Transverse colon (tissue), 4 donors: Measurements from ENCODE around the gene RAD23A. TPM values are rescaled to one million over a fixed set of nuclear protein-coding genes. Genes with fewer than 3 reads are reported as not detected.
"Not testable (repeated sequence)": the region's sequence is repeated elsewhere in the genome, so short reads cannot be mapped to it uniquely, and the experiment has no call there.

ENCODE experiments used
- DNase-seq: peaks from one replicate; pipeline ENCODE4 v3.0.0-alpha.2; 2019
- H3K27ac ChIP-seq, 4 donors: fragments of 200-600 bp; sonication (generic); 2 replicates each; pipeline ENCODE4 v1.5.1; 2016 to 2018; ENCODE audit warnings: inconsistent platforms in 4 of 4
- H3K27me3 ChIP-seq: fragments of 200-600 bp; sonication (generic); 2 replicates; pipeline ENCODE4 v1.5.1; 2017; ENCODE audit warnings: inconsistent platforms
- H3K36me3 ChIP-seq, 4 donors: fragments of 200-600 bp; sonication (generic); 2 replicates each; pipeline ENCODE4 v1.5.1; 2017 to 2019; ENCODE audit warnings: inconsistent platforms in 4 of 4
- H3K4me1 ChIP-seq, 4 donors: fragments of 200-600 bp; sonication (generic); 2 replicates each; pipeline ENCODE4 v1.5.1; 2017 to 2020; ENCODE audit warnings: inconsistent platforms in 4 of 4
- H3K4me3 ChIP-seq, 4 donors: fragments of 200-600 bp; sonication (generic); 1 replicate in 1 of 4; 2 replicates in 3 of 4; pipeline versions ENCODE4 v1.5.1 to v1.6.1; 2017 to 2019; ENCODE audit warnings: inconsistent platforms in 4 of 4
- H3K9me3 ChIP-seq, 2 donors: fragments of 200-600 bp; sonication (generic); 2 replicates each; pipeline ENCODE4 v1.5.1; 2017 to 2019; ENCODE audit warnings: inconsistent platforms in 2 of 2
- EP300 ChIP-seq: sonication (generic); formaldehyde crosslinking; IDR thresholded peaks from one replicate; pipeline ENCODE4 v1.6.1; 2017; ENCODE audit warnings: antibody characterized with exemption, low read depth
- POLR2A ChIP-seq: fragments of 450-650 bp; IDR thresholded peaks from one replicate; pipeline ENCODE4 v1.6.1; 2016; ENCODE audit warnings: antibody characterized with exemption, mild to moderate bottlenecking, moderate library complexity
- POLR2AphosphoS5 ChIP-seq, 3 donors: sonication (generic); formaldehyde crosslinking; IDR thresholded peaks; one replicate each; pipeline ENCODE4 v1.6.1; 2016; ENCODE audit warnings: antibody characterized with exemption in 3 of 3
- WGBS, 2 donors: methylation state at CpG; one replicate each; pipeline ENCODE4 v1.1.5; 2018; ENCODE audit warnings: low coverage in 1 of 2; 5-methylcytosine and 5-hydroxymethylcytosine counted together
- in situ Hi-C, 4 donors: fragments of 200-750 bp; cut with MboI; loops; one replicate each; pipeline versions ENCODE4 v1.15.0 to v1.15.1; 2017; ENCODE audit warnings: low sequenced_read_pairs in 3 of 4, low pct_ligation_motif_present in 1 of 4, low pct_unique_long_range_greater_than_20kb in 1 of 4
- intact Hi-C: fragments of 100-400 bp; cut with DNase I; formaldehyde crosslinking; loops from one replicate; pipeline ENCODE4 v1.15.1; 2023; ENCODE audit warnings: low total_unique reads
- total RNA-seq, 4 donors: library from RNA; depleted of rRNA; stranded (reverse); fragments of >200 nt; gene quantifications; one replicate each; pipeline ENCODE4 v1.1.0, GENCODE V29; 2016
- TF ChIP-seq, protein P1 (sequence below), 5 experiments: fragments of 200-600 bp in 3 of 5; fragments of 450-650 bp in 2 of 5; sonication (generic) in 3 of 5; IDR thresholded peaks; 1 replicate in 2 of 5; 2 replicates in 3 of 5; pipeline ENCODE4 v1.5.1; 2016 to 2017; ENCODE audit warnings: antibody characterized with exemption in 5 of 5, inconsistent platforms in 3 of 5, mild to moderate bottlenecking in 2 of 5, moderate library complexity in 1 of 5

Gene RAD23A
- total RNA-seq, 4 donors from 2014 or later: 57.9 to 87.9 (median 75.9) TPM

GRCh38 chr19:12975221-12975741 lies 29.6 kb downstream of the RAD23A start:
- TF ChIP-seq POLR2A (no peak), EP300 (no peak), POLR2AphosphoS5 (IDR thresholded peaks at IDR 0.05) (no peak)
- TF ChIP-seq, protein P1, sequence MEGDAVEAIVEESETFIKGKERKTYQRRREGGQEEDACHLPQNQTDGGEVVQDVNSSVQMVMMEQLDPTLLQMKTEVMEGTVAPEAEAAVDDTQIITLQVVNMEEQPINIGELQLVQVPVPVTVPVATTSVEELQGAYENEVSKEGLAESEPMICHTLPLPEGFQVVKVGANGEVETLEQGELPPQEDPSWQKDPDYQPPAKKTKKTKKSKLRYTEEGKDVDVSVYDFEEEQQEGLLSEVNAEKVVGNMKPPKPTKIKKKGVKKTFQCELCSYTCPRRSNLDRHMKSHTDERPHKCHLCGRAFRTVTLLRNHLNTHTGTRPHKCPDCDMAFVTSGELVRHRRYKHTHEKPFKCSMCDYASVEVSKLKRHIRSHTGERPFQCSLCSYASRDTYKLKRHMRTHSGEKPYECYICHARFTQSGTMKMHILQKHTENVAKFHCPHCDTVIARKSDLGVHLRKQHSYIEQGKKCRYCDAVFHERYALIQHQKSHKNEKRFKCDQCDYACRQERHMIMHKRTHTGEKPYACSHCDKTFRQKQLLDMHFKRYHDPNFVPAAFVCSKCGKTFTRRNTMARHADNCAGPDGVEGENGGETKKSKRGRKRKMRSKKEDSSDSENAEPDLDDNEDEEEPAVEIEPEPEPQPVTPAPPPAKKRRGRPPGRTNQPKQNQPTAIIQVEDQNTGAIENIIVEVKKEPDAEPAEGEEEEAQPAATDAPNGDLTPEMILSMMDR (IDR thresholded peaks at IDR 0.05): no peak
- H3K4me1 ChIP-seq: peaks cover 0 to 3% (median 0%) of the 10 kb centered on the region in 4 donors
- no peak for DNase-seq
- WGBS, 2 donors: 49% methylated on average over 14 of the region's 17 CpGs; no CpG with 5 or more reads in 1 of the 2 donors
- H3K36me3 ChIP-seq: no peaks in the 10 kb centered on the region
- H3K9me3 ChIP-seq: no peaks in the 10 kb centered on the region
- no peak overlapping the region for H3K4me3 ChIP-seq
- no peak overlapping the region for H3K27ac ChIP-seq
- intact Hi-C loops (loop anchor here (5.0 kb wide), 1 partner anchor 287 kb away; no protein-coding TSS in a partner anchor), in situ Hi-C loops (loop anchor here in 3 of 4 donors (5.0 to 25.0 kb wide), 4 partner anchors 112 to 290 kb away; no protein-coding TSS in a partner anchor)
- no peaks in the 10 kb centered on the region for H3K27me3 ChIP-seq

DNA sequence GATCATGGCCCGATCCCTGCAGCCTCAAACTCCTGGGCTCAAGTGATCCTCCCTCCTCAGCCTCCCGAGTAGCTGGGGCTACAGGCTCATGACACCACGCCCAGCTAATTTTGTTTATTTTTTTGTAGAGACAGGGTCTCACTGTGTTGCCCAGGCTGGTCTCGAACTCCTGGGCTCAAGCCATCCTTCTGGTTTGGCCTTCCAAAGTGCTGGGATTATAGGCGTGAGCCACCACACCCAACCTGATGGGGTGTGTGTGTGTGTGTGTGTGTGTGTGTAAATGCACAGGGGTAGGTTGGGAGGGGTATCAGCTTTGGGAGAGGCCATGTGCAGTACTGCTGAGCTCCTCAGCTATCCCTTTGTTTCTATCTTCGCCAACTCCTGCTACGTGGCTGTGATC lies 30.4 kb downstream of the RAD23A start:
- not testable (repeated sequence) for H3K9me3 ChIP-seq, DNase-seq, H3K27ac ChIP-seq, H3K4me1 ChIP-seq, H3K4me3 ChIP-seq, H3K36me3 ChIP-seq, H3K27me3 ChIP-seq
- in situ Hi-C loops (loop anchor here in 3 of 4 donors (5.0 to 25.0 kb wide), 4 partner anchors 111 to 289 kb away; no protein-coding TSS in a partner anchor), intact Hi-C loops (loop anchor here (5.0 kb wide), 1 partner anchor 286 kb away; no protein-coding TSS in a partner anchor)
- WGBS, 2 donors: 60 to 73% methylated on average over 5 to 7 of the region's 7 CpGs

- H3K27me3 ChIP-seq: no peaks in the 10 kb centered on the region
- H3K36me3 ChIP-seq: no peaks in the 10 kb centered on the region
- H3K27ac ChIP-seq: no peak overlapping the region
- TF ChIP-seq, protein P1 (IDR thresholded peaks at IDR 0.05): no peak
- TF ChIP-seq EP300 (no peak), POLR2A (no peak), POLR2AphosphoS5 (IDR thresholded peaks at IDR 0.05) (no peak)
- 58 to 68% methylated on average over 3 of the region's 3 CpGs for WGBS, 2 donors
- no peak overlapping the region for H3K4me3 ChIP-seq
- DNase-seq: no peak
- peaks cover 0 to 15% (median 11%) of the 10 kb centered on the region in 4 donors for H3K4me1 ChIP-seq
- H3K9me3 ChIP-seq: no peaks in the 10 kb centered on the region
- intact Hi-C loops (loop anchor here (2.0 to 5.0 kb wide), 2 partner anchors 113 to 282 kb away; no protein-coding TSS in a partner anchor), in situ Hi-C loops (loop anchor here (5.0 to 25.0 kb wide), 6 partner anchors 55 to 285 kb away; no protein-coding TSS in a partner anchor)
Measured at GRCh38 chr19:12979974-12980373, 34.3 kb downstream of the RAD23A start.

DNA sequence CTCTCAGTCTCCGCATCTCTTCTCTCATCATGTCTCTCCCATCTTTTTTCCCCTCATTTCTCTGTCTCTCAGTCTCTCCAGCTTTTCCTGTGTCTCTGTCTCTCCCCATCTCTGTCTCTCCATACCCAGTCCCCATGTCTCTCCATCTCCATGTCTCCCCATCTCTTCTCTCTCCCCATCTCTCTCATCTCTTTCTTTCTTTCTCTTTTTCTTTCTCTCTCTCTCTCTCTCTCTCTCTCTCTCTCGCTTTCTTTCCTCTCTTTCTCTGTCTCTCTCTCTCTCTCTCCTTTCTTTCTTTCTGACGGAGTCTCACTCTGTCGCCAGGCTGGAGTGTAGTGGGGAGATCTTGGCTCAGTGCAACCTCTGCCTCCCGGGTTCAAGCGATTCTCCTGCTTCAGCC lies 37.0 kb downstream of the RAD23A start:
- no peak overlapping the region for H3K4me3 ChIP-seq
- peaks cover 5 to 21% (median 19%) of the 10 kb centered on the region in 4 donors for H3K4me1 ChIP-seq
- in situ Hi-C loops (loop anchor here (10.0 to 25.0 kb wide), 3 partner anchors 52 to 105 kb away; no protein-coding TSS in a partner anchor), intact Hi-C loops (no loop called here)
- no peak overlapping the region for H3K27ac ChIP-seq
- 73 to 89% methylated on average over 6 of the region's 6 CpGs for WGBS, 2 donors
- no peak for DNase-seq
- H3K36me3 ChIP-seq: no peaks in the 10 kb centered on the region
- no peaks in the 10 kb centered on the region for H3K27me3 ChIP-seq
- no peaks in the 10 kb centered on the region for H3K9me3 ChIP-seq
- no peak for TF ChIP-seq EP300
- no peak for TF ChIP-seq POLR2AphosphoS5 (IDR thresholded peaks at IDR 0.05)
- no peak for TF ChIP-seq POLR2A
- TF ChIP-seq, protein P1 (IDR thresholded peaks at IDR 0.05): no peak
